Caco-2 (cell line): ENCODE results near the gene YY1. TPM values are rescaled to one million over a fixed set of nuclear protein-coding genes. Genes with fewer than 3 reads are reported as not detected.

Experiments
- BruUV-seq: library from RNA; stranded (reverse); fragments of 400-500 nt; replicated peaks from 2 replicates; lab custom pipeline; 2021; lab: Mats Ljungman, UMichigan
- CTCF ChIA-PET: fragments of 300-600 bp; sonication (Branson Sonifier 250); formaldehyde crosslinking; loops from one replicate; lab custom pipeline; 2022; ENCODE audit warnings: antibody characterized with exemption; lab: Charles Lee
- POLR2A ChIA-PET: fragments of 300-600 bp; sonication (Branson Sonifier 250); formaldehyde crosslinking; loops from one replicate; lab custom pipeline; 2022; ENCODE audit warnings: antibody characterized with exemption; lab: Charles Lee
- DNase-seq, 2 experiments: peaks; one replicate each; pipeline versions ENCODE4 v3.0.0 to v3.0.0-alpha.2; 2020 to 2022
- H3K27me3 ChIP-seq: replicated peaks from 2 replicates; pipeline ENCODE4 v1.6.0; 2011; ENCODE audit warnings: low read length; ENCODE audit not compliant: control insufficient read depth, insufficient read depth
- H3K36me3 ChIP-seq: 2 replicates; pipeline ENCODE4 v1.5.1; 2011; ENCODE audit warnings: low read length; ENCODE audit not compliant: control insufficient read depth, insufficient read depth
- H3K4me1 ChIP-seq: fragments of 250-450 bp; sonication (Bioruptor Pico); 2 replicates; pipeline ENCODE4 v1.5.1; 2020; ENCODE audit warnings: mild to moderate bottlenecking
- H3K4me3 ChIP-seq: 2 replicates; pipeline ENCODE4 v1.5.1; 2011; ENCODE audit warnings: low read depth, mild to moderate bottlenecking, control low read depth, low read length
- H3K9me3 ChIP-seq: fragments of 250-450 bp; sonication (Bioruptor Pico); 2 replicates; pipeline ENCODE4 v1.5.1; 2020; ENCODE audit warnings: mild to moderate bottlenecking, moderate library complexity
- H3K27ac Mint-ChIP-seq: one replicate; pipeline ENCODE4 v1.8.0; 2022; ENCODE audit warnings: mixed read lengths; ENCODE audit not compliant: unreplicated experiment
- H3K27me3 Mint-ChIP-seq: one replicate; pipeline ENCODE4 v1.8.0; 2022; ENCODE audit warnings: mixed read lengths; ENCODE audit not compliant: insufficient read depth, unreplicated experiment
- H3K36me3 Mint-ChIP-seq: one replicate; pipeline ENCODE4 v1.8.0; 2022; ENCODE audit warnings: mild to moderate bottlenecking, mixed read lengths; ENCODE audit not compliant: insufficient read depth, unreplicated experiment
- H3K4me1 Mint-ChIP-seq: one replicate; pipeline ENCODE4 v1.8.0; 2022; ENCODE audit warnings: low read depth, mixed read lengths; ENCODE audit not compliant: unreplicated experiment
- H3K4me3 Mint-ChIP-seq: one replicate; pipeline ENCODE4 v1.8.0; 2022; ENCODE audit warnings: mild to moderate bottlenecking, moderate library complexity, mixed read lengths; ENCODE audit not compliant: unreplicated experiment
- H3K9me3 Mint-ChIP-seq: one replicate; pipeline ENCODE4 v1.8.0; 2022; ENCODE audit warnings: mixed read lengths; ENCODE audit not compliant: unreplicated experiment
- CTCF ChIP-seq, 2 experiments: fragments of 200-600 bp in 1 of 2; IDR thresholded peaks; 1 replicate in 1 of 2; 2 replicates in 1 of 2; pipeline versions ENCODE4 v1.5.1 to v1.8.0; 2011 to 2022; ENCODE audit warnings: antibody characterized with exemption in 1 of 2, control low read depth in 1 of 2, inconsistent platforms in 1 of 2, low read depth in 1 of 2, low read length in 1 of 2, mild to moderate bottlenecking in 1 of 2, moderate library complexity in 1 of 2; ENCODE audit not compliant: insufficient read depth in 1 of 2, severe bottlenecking in 1 of 2, unreplicated experiment in 1 of 2
- intact Hi-C: fragments of 100-400 bp; cut with micrococcal nuclease; formaldehyde crosslinking; loops from one replicate; pipeline ENCODE4 v1.10.0; 2022; ENCODE audit not compliant: unreplicated experiment
- total RNA-seq: library from RNA; stranded (reverse); gene quantifications from 2 replicates; pipeline ENCODE4 v1.2.3, GENCODE V29; 2022

Gene YY1
- total RNA-seq, 1 experiment from 2014 or later = 94.1 TPM

DNA sequence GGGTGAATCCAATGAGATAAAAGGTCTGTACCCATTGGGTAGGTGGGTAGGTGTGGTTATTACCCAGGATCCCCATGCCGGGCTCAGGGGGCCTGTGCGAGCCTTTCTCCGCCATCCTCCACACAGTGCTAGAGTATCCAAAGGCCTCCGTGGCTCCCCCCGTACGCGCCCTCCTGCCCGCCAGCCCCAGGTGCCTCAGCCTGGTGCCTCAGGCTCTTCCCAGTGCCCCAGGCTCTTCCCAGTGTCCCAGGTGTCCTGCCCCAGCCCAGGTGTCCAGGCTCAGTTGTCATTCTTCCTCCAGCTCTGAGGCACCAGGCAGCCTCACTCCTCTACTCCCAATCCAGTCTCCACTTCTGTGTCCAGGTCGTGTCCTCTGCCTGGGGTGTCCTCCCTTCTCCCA, 27.6 kb upstream of the YY1 start:
- Mint-ChIP-seq H3K9me3 (no peaks in the 10 kb centered on the region), H3K4me3 (no peak overlapping the region), H3K27ac (no peak overlapping the region), H3K36me3 (no peaks in the 10 kb centered on the region), H3K4me1 (peaks cover 8% of the 10 kb centered on the region), H3K27me3 (no peaks in the 10 kb centered on the region)
- POLR2A ChIA-PET = no interaction called here
- no peaks in the 10 kb centered on the region for H3K36me3 ChIP-seq
- H3K9me3 ChIP-seq = no peaks in the 10 kb centered on the region
- intact Hi-C loops = no loop called here
- TF ChIP-seq CTCF (IDR thresholded peaks at IDR 0.05; ENCODE audit: insufficient read depth in 1 of 2, low read depth in 1 of 2, low read length in 1 of 2, severe bottlenecking in 1 of 2, unreplicated experiment in 1 of 2) = no peak
- no peaks in the 10 kb centered on the region for H3K27me3 ChIP-seq
- CTCF ChIA-PET = no interaction called here
- peaks cover 21% of the 10 kb centered on the region for H3K4me1 ChIP-seq
- no peak for DNase-seq
- BruUV-seq = no TSS peak
- H3K4me3 ChIP-seq = no peak overlapping the region

DNA sequence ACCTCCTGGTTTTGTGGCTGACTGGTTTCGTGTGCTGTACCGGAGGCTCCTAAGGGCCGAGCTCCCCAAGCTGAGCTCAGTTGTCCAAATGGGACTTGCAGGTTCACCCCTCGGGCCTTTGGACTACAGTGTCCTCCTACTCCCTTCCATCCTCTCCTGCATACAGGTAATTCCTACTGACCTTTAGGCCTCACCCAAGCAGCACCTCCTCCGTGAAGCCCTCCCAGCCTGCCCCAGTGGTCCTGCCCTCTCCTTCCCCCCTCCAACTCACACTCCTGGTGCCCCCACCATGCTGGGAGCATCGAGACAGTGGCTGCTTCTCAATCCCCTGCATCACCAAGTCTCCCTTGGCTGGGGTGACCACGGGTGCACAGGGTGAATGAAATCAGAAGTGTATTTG, 27.1 kb upstream of the YY1 start:
- Histone ChIP-seq H3K27me3 (no peaks in the 10 kb centered on the region), H3K9me3 (no peaks in the 10 kb centered on the region), H3K4me3 (no peak overlapping the region), H3K36me3 (no peaks in the 10 kb centered on the region), H3K4me1 (peaks cover 21% of the 10 kb centered on the region)
- H3K27me3 Mint-ChIP-seq = no peaks in the 10 kb centered on the region
- ChIA-PET CTCF (no interaction called here), POLR2A (no interaction called here)
- TF ChIP-seq CTCF (IDR thresholded peaks at IDR 0.05; ENCODE audit: insufficient read depth in 1 of 2, low read depth in 1 of 2, low read length in 1 of 2, severe bottlenecking in 1 of 2, unreplicated experiment in 1 of 2) = no peak
- no peak overlapping the region for H3K4me3 Mint-ChIP-seq
- H3K9me3 Mint-ChIP-seq = no peaks in the 10 kb centered on the region
- H3K36me3 Mint-ChIP-seq = no peaks in the 10 kb centered on the region
- no peak for DNase-seq
- H3K27ac Mint-ChIP-seq = no peak overlapping the region
- BruUV-seq = no TSS peak
- H3K4me1 Mint-ChIP-seq = peaks cover 8% of the 10 kb centered on the region
- intact Hi-C loops = no loop called here

GRCh38 chr14:100212476-100213333, 26.2 kb upstream of the YY1 start:
- Mint-ChIP-seq H3K4me1 (peaks cover 8% of the 10 kb centered on the region), H3K9me3 (no peaks in the 10 kb centered on the region), H3K27me3 (no peaks in the 10 kb centered on the region), H3K36me3 (no peaks in the 10 kb centered on the region), H3K4me3 (peak overlapping the region; percentile 62), H3K27ac (no peak overlapping the region)
- CTCF ChIA-PET = interaction anchor here (0.9 to 1.2 kb wide), 2 partner anchors 20 to 34 kb away, joined by 3 to 5 read pairs; no protein-coding TSS in a partner anchor
- H3K27me3 ChIP-seq = no peaks in the 10 kb centered on the region
- H3K9me3 ChIP-seq = no peaks in the 10 kb centered on the region
- no peaks in the 10 kb centered on the region for H3K36me3 ChIP-seq
- H3K4me1 ChIP-seq = peaks cover 21% of the 10 kb centered on the region
- intact Hi-C loops = no loop called here
- no peak for DNase-seq
- no TSS peak for BruUV-seq
- POLR2A ChIA-PET = interaction anchor here (0.5 kb wide), 1 partner anchor 12 kb away, joined by 3 read pairs; no protein-coding TSS in a partner anchor
- no peak overlapping the region for H3K4me3 ChIP-seq
- TF ChIP-seq CTCF (IDR thresholded peaks at IDR 0.05; ENCODE audit: insufficient read depth in 1 of 2, low read depth in 1 of 2, low read length in 1 of 2, severe bottlenecking in 1 of 2, unreplicated experiment in 1 of 2) = no peak
